ENCODE measurements around the gene DBT. TPM values are rescaled to one million over a fixed set of nuclear protein-coding genes. Genes with fewer than 3 reads are reported as not detected.
"Not testable (repeated sequence)": the region's sequence is repeated elsewhere in the genome, so short reads cannot be mapped to it uniquely, and the experiment has no call there.

The DBT gene
- 11.4 TPM for total RNA-seq (ENCODE audit: unreplicated experiment)
- long read RNA-seq, partial matches to known transcripts = 0 of 2 reads
- long read RNA-seq, other reads (novel, unspliced or antisense) = 2 of 2 reads

GRCh38 chr1:100249537-100250257, at the start of gene DBT:
Gene DBT (minus strand): TSS chr1:100249834. CDS start chr1:100249820, 14 bp downstream.
- H3K4me1 Mint-ChIP-seq (ENCODE audit: low read depth, unreplicated experiment) = no peaks in the 10 kb centered on the region
- H3K36me3 Mint-ChIP-seq (ENCODE audit: unreplicated experiment) = no peaks in the 10 kb centered on the region
- H3K9me3 Mint-ChIP-seq (ENCODE audit: unreplicated experiment) = no peaks in the 10 kb centered on the region
- H3K27me3 Mint-ChIP-seq (ENCODE audit: unreplicated experiment) = no peaks in the 10 kb centered on the region
- TF ChIP-seq CTCF (IDR thresholded peaks at IDR 0.05; ENCODE audit: partially characterized antibody, unreplicated experiment) = no peak
- peak; percentile 93 for DNase-seq
- peak within 1 kb of the TSS; percentile 32 for H3K4me3 Mint-ChIP-seq (ENCODE audit: unreplicated experiment)
- no peak within 1 kb of the TSS for H3K27ac Mint-ChIP-seq (ENCODE audit: unreplicated experiment)

GRCh38 chr1:100298512-100298911, 48.9 kb upstream of the DBT start:
- DNase-seq = no peak
- no peak for TF ChIP-seq CTCF (IDR thresholded peaks at IDR 0.05; ENCODE audit: partially characterized antibody, unreplicated experiment)
- peaks cover 1% of the 10 kb centered on the region for H3K27me3 Mint-ChIP-seq (ENCODE audit: unreplicated experiment)
- H3K4me1 Mint-ChIP-seq (ENCODE audit: low read depth, unreplicated experiment) = no peaks in the 10 kb centered on the region
- H3K4me3 Mint-ChIP-seq (ENCODE audit: unreplicated experiment) = no peak overlapping the region
- no peaks in the 10 kb centered on the region for H3K36me3 Mint-ChIP-seq (ENCODE audit: unreplicated experiment)
- H3K9me3 Mint-ChIP-seq (ENCODE audit: unreplicated experiment) = peaks cover 2% of the 10 kb centered on the region
- H3K27ac Mint-ChIP-seq (ENCODE audit: unreplicated experiment) = no peak overlapping the region

- not testable (repeated sequence) for H3K4me1 Mint-ChIP-seq (ENCODE audit: low read depth, unreplicated experiment); H3K27ac Mint-ChIP-seq (ENCODE audit: unreplicated experiment); DNase-seq; H3K36me3 Mint-ChIP-seq (ENCODE audit: unreplicated experiment); H3K9me3 Mint-ChIP-seq (ENCODE audit: unreplicated experiment); H3K27me3 Mint-ChIP-seq (ENCODE audit: unreplicated experiment); H3K4me3 Mint-ChIP-seq (ENCODE audit: unreplicated experiment)
Measured at GRCh38 chr1:100296997-100297396, 47.4 kb upstream of the DBT start.

- Mint-ChIP-seq H3K36me3 (ENCODE audit: unreplicated experiment) (no peaks in the 10 kb centered on the region), H3K4me3 (ENCODE audit: unreplicated experiment) (no peak overlapping the region), H3K27me3 (ENCODE audit: unreplicated experiment) (peaks cover 1% of the 10 kb centered on the region), H3K4me1 (ENCODE audit: low read depth, unreplicated experiment) (no peaks in the 10 kb centered on the region), H3K27ac (ENCODE audit: unreplicated experiment) (no peak overlapping the region), H3K9me3 (ENCODE audit: unreplicated experiment) (peaks cover 2% of the 10 kb centered on the region)
- DNase-seq = no peak
- TF ChIP-seq CTCF (IDR thresholded peaks at IDR 0.05; ENCODE audit: partially characterized antibody, unreplicated experiment) = no peak
Measured at GRCh38 chr1:100296140-100296539, 46.5 kb upstream of the DBT start.

- no peaks in the 10 kb centered on the region for H3K9me3 Mint-ChIP-seq (ENCODE audit: unreplicated experiment)
- H3K36me3 Mint-ChIP-seq (ENCODE audit: unreplicated experiment) = no peaks in the 10 kb centered on the region
- no peak for TF ChIP-seq CTCF (IDR thresholded peaks at IDR 0.05; ENCODE audit: partially characterized antibody, unreplicated experiment)
- H3K27me3 Mint-ChIP-seq (ENCODE audit: unreplicated experiment) = peaks cover 1% of the 10 kb centered on the region
- no peak overlapping the region for H3K27ac Mint-ChIP-seq (ENCODE audit: unreplicated experiment)
- no peak for DNase-seq
- H3K4me1 Mint-ChIP-seq (ENCODE audit: low read depth, unreplicated experiment) = no peaks in the 10 kb centered on the region
- H3K4me3 Mint-ChIP-seq (ENCODE audit: unreplicated experiment) = no peak overlapping the region
Measured at GRCh38 chr1:100292711-100293110, 43.1 kb upstream of the DBT start.
